MM.1S (cell line): ENCODE results near the gene CHTOP.

Experiments used
- DNase-seq: peaks from one replicate; pipeline ENCODE4 v3.0.0-alpha.2; 2015
- H2AFZ ChIP-seq: fragments of 300-600 bp; sonication (generic); 2 replicates; pipeline ENCODE4 v1.6.0; 2016; ENCODE audit warnings: antibody characterized with exemption, low read length
- H3F3A ChIP-seq: fragments of 300-600 bp; sonication (generic); 2 replicates; pipeline ENCODE4 v1.6.1; 2016; ENCODE audit warnings: mild to moderate bottlenecking, antibody characterized with exemption, low read length, moderate library complexity, mixed read lengths; ENCODE audit not compliant: insufficient read depth
- H3K27ac ChIP-seq: fragments of 300-600 bp; sonication (generic); 2 replicates; pipeline ENCODE4 v1.5.1; 2016; ENCODE audit warnings: mild to moderate bottlenecking, low read length
- H3K27me3 ChIP-seq: fragments of 300-600 bp; sonication (generic); replicated peaks from 2 replicates; pipeline ENCODE4 v1.6.0; 2016; ENCODE audit warnings: low read length; ENCODE audit not compliant: insufficient read depth
- H3K36me3 ChIP-seq: fragments of 300-600 bp; sonication (generic); replicated peaks from 2 replicates; pipeline ENCODE4 v1.6.1; 2016; ENCODE audit warnings: mild to moderate bottlenecking, low read length, mixed read lengths; ENCODE audit not compliant: insufficient read depth
- H3K4me1 ChIP-seq: fragments of 300-600 bp; sonication (generic); 2 replicates; pipeline ENCODE4 v1.6.1; 2016; ENCODE audit warnings: low read length, mixed read lengths
- H3K4me2 ChIP-seq: fragments of 300-600 bp; sonication (generic); 2 replicates; pipeline ENCODE4 v1.6.0; 2016; ENCODE audit warnings: low read depth, low read length
- H3K4me3 ChIP-seq: fragments of 300-600 bp; sonication (generic); 2 replicates; pipeline ENCODE4 v1.5.1; 2016; ENCODE audit warnings: low read length, mixed read lengths
- H3K79me2 ChIP-seq: fragments of 300-600 bp; sonication (generic); 2 replicates; pipeline ENCODE4 v1.6.1; 2016; ENCODE audit warnings: mixed run types, low read length, mixed read lengths
- H3K9ac ChIP-seq: fragments of 300-600 bp; sonication (generic); 2 replicates; pipeline ENCODE4 v1.6.1; 2016; ENCODE audit warnings: low read length, mixed read lengths
- H3K9me2 ChIP-seq: fragments of 300-600 bp; sonication (generic); replicated peaks from 2 replicates; pipeline ENCODE4 v1.6.1; 2016; ENCODE audit warnings: mild to moderate bottlenecking, low read length, mixed read lengths; ENCODE audit not compliant: insufficient read depth
- H3K9me3 ChIP-seq: fragments of 300-600 bp; sonication (generic); replicated peaks from 2 replicates; pipeline ENCODE4 v1.6.1; 2016; ENCODE audit warnings: mild to moderate bottlenecking, low read length, mixed read lengths; ENCODE audit not compliant: insufficient read depth
- H4K20me1 ChIP-seq: fragments of 300-600 bp; sonication (generic); 2 replicates; pipeline ENCODE4 v1.6.1; 2016; ENCODE audit warnings: mild to moderate bottlenecking, low read length, moderate library complexity, mixed read lengths; ENCODE audit not compliant: insufficient read depth
- CTCF ChIP-seq: fragments of 300-600 bp; sonication (generic); IDR thresholded peaks from 2 replicates; pipeline ENCODE4 v1.5.1; 2016; ENCODE audit warnings: antibody characterized with exemption, low read length, mixed read lengths
- EZH2 ChIP-seq: fragments of 300-600 bp; sonication (generic); optimal IDR thresholded peaks from 2 replicates; pipeline ENCODE3; 2017; ENCODE audit warnings: low read depth, mild to moderate bottlenecking, antibody characterized with exemption, low read length, mixed read lengths
- EZH2phosphoT487 ChIP-seq: fragments of 300-600 bp; sonication (generic); IDR thresholded peaks from 2 replicates; pipeline ENCODE4 v1.6.1; 2018; ENCODE audit warnings: antibody characterized with exemption, low read length

Gene CHTOP

GRCh38 chr1:153693466-153693865 lies 59.6 kb downstream of the CHTOP start:
- no peak for DNase-seq
- H3F3A ChIP-seq: no peaks in the 10 kb centered on the region

More at GRCh38 chr1:153693466-153693865, 59.6 kb downstream of the CHTOP start:
- no peak overlapping the region for H2AFZ ChIP-seq
- H3K9ac ChIP-seq: no peak overlapping the region
- H4K20me1 ChIP-seq: no peaks in the 10 kb centered on the region
- H3K36me3 ChIP-seq: no peaks in the 10 kb centered on the region
- no peaks in the 10 kb centered on the region for H3K9me2 ChIP-seq
- no peak for TF ChIP-seq EZH2phosphoT487
- no peak for TF ChIP-seq CTCF
- TF ChIP-seq EZH2: no peak
- no peaks in the 10 kb centered on the region for H3K79me2 ChIP-seq
- no peak overlapping the region for H3K27ac ChIP-seq
- H3K4me2 ChIP-seq: no peak overlapping the region
- no peaks in the 10 kb centered on the region for H3K9me3 ChIP-seq
- no peaks in the 10 kb centered on the region for H3K4me1 ChIP-seq
- H3K27me3 ChIP-seq: no peaks in the 10 kb centered on the region
- H3K4me3 ChIP-seq: no peak overlapping the region
